GM23338 (cell line): ENCODE measurements around the gene SMARCE1.
"Not testable (repeated sequence)": the region's sequence is repeated elsewhere in the genome, so short reads cannot be mapped to it uniquely, and the experiment has no call there.

ENCODE experiments used
- CTCF ChIP-seq, 2 experiments: fragments of 200-600 bp in 1 of 2; sonication (generic) in 1 of 2; conservative IDR thresholded peaks; 2 replicates each; pipeline versions ENCODE4 v1.5.1 to v1.6.1; 2016 to 2017; ENCODE audit warnings: antibody characterized with exemption in 2 of 2, low read depth in 2 of 2, mild to moderate bottlenecking in 2 of 2, moderate library complexity in 1 of 2
- EZH2 ChIP-seq: fragments of 200-600 bp; sonication (generic); IDR thresholded peaks from one replicate; pipeline ENCODE4 v1.8.0; 2017; ENCODE audit warnings: antibody characterized with exemption, mild to moderate bottlenecking, low read depth; ENCODE audit not compliant: unreplicated experiment
- JUNB ChIP-seq: IDR thresholded peaks from one replicate; pipeline ENCODE4 v1.6.1; 2016; ENCODE audit warnings: antibody characterized with exemption; ENCODE audit not compliant: unreplicated experiment
- POLR2AphosphoS5 ChIP-seq: IDR thresholded peaks from 2 replicates; pipeline ENCODE4 v1.6.1; 2016; ENCODE audit warnings: antibody characterized with exemption, low read depth
- ZNF114 ChIP-seq: fragments of 250-450 bp; sonication (Bioruptor Pico); IDR thresholded peaks from 2 replicates; pipeline ENCODE4 v1.5.0; 2020; ENCODE audit warnings: mild to moderate bottlenecking, moderate library complexity

DNA sequence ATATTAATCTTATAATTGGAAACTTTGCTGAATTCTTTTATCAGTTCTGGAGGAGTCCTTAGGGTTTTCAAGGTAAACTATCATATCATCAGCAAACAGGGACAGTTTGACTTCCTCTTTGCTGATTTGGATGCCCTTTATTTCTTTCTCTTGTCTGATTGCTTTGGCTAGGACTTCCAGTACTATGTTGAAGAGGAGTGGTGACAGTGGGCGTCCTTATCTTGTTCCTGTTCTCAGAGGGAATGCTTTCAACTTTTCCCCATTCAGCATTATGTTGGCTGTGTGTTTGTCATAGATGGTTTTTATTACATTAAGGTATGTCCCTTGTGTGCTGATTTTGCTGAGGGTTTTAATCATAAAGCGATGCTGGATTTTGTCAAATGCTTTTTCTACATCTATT is 62.7 kb downstream of the SMARCE1 start:
- not testable (repeated sequence) for TF ChIP-seq EZH2; CTCF (conservative IDR thresholded peaks at IDR 0.05; ENCODE audit: low read depth in 2 of 2); ZNF114 (CRISPR knock-in tag); JUNB; POLR2AphosphoS5
